Loucy (cell line): ENCODE data around the gene APOBEC3G.
A peak's percentile ranks its signal among the peaks of the same experiment; 100 is the strongest.
"Not testable (repeated sequence)": the region's sequence is repeated elsewhere in the genome, so short reads cannot be mapped to it uniquely, and the experiment has no call there.

ENCODE experiments used
- H2AFZ ChIP-seq: fragments of 200-600 bp; sonication (generic); 2 replicates; pipeline ENCODE4 v1.6.0; 2016; ENCODE audit warnings: antibody characterized with exemption, mild to moderate bottlenecking, low read length, moderate library complexity
- H3F3A ChIP-seq: fragments of 200-600 bp; 2 replicates; pipeline ENCODE4 v1.6.0; 2016; ENCODE audit warnings: antibody characterized with exemption, low read depth, mild to moderate bottlenecking
- H3K27me3 ChIP-seq: fragments of 200-600 bp; sonication (generic); 2 replicates; pipeline ENCODE4 v1.6.1; 2014; ENCODE audit warnings: low read length, mild to moderate bottlenecking; ENCODE audit not compliant: insufficient read depth, poor library complexity, severe bottlenecking
- H3K36me3 ChIP-seq: fragments of 200-600 bp; sonication (generic); 2 replicates; pipeline ENCODE4 v1.6.1; 2016; ENCODE audit warnings: low read length; ENCODE audit not compliant: insufficient read depth
- H3K4me1 ChIP-seq: fragments of 200-600 bp; sonication (generic); 2 replicates; pipeline ENCODE4 v1.5.1; 2014; ENCODE audit warnings: low read length, mild to moderate bottlenecking; ENCODE audit not compliant: insufficient read depth, poor library complexity, severe bottlenecking
- H3K4me2 ChIP-seq: fragments of 200-600 bp; sonication (generic); 2 replicates; pipeline ENCODE4 v1.6.0; 2014; ENCODE audit warnings: antibody characterized with exemption, low read length, low read depth, mild to moderate bottlenecking; ENCODE audit not compliant: poor library complexity, severe bottlenecking
- H3K4me3 ChIP-seq: fragments of 200-600 bp; sonication (generic); 2 replicates; pipeline ENCODE4 v1.5.1; 2014; ENCODE audit warnings: low read length, mild to moderate bottlenecking, mixed read lengths; ENCODE audit not compliant: poor library complexity, severe bottlenecking
- H3K79me2 ChIP-seq: fragments of 200-600 bp; sonication (generic); 2 replicates; pipeline ENCODE4 v1.6.1; 2014; ENCODE audit warnings: low read length; ENCODE audit not compliant: insufficient read depth
- H3K9ac ChIP-seq: fragments of 200-600 bp; sonication (generic); 2 replicates; pipeline ENCODE4 v1.6.0; 2014; ENCODE audit warnings: mild to moderate bottlenecking, low read depth, low read length, moderate library complexity; ENCODE audit not compliant: poor library complexity, severe bottlenecking
- H3K9me2 ChIP-seq: fragments of 200-600 bp; sonication (generic); replicated peaks from 2 replicates; pipeline ENCODE4 v1.6.1; 2016; ENCODE audit warnings: low read depth, low read length, mixed read lengths
- H3K9me3 ChIP-seq: fragments of 200-600 bp; sonication (generic); 2 replicates; pipeline ENCODE4 v1.6.1; 2014; ENCODE audit warnings: mild to moderate bottlenecking, antibody characterized with exemption, low read length, low read depth; ENCODE audit not compliant: insufficient read depth
- H4K20me1 ChIP-seq: fragments of 200-600 bp; sonication (generic); 2 replicates; pipeline ENCODE4 v1.6.0; 2014; ENCODE audit warnings: antibody characterized with exemption, low read length, mild to moderate bottlenecking; ENCODE audit not compliant: insufficient read depth, poor library complexity, severe bottlenecking
- EZH2phosphoT487 ChIP-seq: fragments of 200-600 bp; IDR thresholded peaks from 2 replicates; pipeline ENCODE4 v1.6.1; 2018; ENCODE audit warnings: antibody characterized with exemption, mild to moderate bottlenecking, moderate library complexity, borderline replicate concordance
- TF ChIP-seq, protein P1 (sequence below): fragments of 200-600 bp; sonication (generic); conservative IDR thresholded peaks from 2 replicates; pipeline ENCODE4 v1.5.1; 2014; ENCODE audit warnings: mild to moderate bottlenecking, antibody characterized with exemption, low read length

APOBEC3G gene

DNA sequence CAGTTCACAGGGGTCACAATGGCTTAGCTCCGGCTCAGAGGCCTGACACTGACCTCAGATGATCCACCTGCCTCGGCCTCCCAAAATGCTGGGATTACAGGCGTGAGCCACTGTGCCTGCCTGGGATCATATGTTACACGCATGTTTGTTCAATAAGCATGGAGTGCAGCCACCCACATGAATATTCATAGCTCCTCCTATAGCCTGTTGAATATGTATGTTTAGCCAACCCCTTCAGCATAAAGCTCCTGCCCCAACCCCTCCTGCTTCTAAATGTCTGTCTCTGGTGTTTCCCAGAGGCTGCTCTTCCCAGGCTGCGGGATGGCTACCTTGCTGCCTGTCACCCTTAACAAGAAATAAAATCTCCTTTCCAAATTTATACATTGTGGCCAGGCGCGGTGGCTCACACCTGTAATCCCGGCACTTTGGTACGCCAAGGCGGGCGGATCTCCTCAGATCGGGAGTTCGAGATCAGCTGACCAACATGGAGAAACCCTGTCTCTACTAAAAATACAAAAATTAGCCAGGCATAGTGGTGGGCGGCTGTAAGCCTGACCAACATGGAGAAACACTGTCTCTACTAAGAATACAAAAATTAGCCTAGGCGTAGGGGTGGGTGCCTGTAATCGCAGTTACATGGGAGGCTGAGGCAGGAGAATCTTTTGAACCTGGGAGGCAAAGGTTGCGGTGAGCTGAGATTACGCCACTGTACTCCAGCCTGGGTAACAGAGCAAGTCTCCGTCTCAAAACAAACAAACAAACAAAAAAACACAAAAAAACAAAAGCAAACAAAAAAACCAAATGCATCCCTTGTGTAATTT, 37.6 kb upstream of the APOBEC3G start:
- TF ChIP-seq, protein P1, sequence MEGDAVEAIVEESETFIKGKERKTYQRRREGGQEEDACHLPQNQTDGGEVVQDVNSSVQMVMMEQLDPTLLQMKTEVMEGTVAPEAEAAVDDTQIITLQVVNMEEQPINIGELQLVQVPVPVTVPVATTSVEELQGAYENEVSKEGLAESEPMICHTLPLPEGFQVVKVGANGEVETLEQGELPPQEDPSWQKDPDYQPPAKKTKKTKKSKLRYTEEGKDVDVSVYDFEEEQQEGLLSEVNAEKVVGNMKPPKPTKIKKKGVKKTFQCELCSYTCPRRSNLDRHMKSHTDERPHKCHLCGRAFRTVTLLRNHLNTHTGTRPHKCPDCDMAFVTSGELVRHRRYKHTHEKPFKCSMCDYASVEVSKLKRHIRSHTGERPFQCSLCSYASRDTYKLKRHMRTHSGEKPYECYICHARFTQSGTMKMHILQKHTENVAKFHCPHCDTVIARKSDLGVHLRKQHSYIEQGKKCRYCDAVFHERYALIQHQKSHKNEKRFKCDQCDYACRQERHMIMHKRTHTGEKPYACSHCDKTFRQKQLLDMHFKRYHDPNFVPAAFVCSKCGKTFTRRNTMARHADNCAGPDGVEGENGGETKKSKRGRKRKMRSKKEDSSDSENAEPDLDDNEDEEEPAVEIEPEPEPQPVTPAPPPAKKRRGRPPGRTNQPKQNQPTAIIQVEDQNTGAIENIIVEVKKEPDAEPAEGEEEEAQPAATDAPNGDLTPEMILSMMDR, result no peak
- TF ChIP-seq EZH2phosphoT487, result no peak
- peaks cover 26% of the 10 kb centered on the region for H3K4me1 ChIP-seq
- no peaks in the 10 kb centered on the region for H3K9me3 ChIP-seq
- no peaks in the 10 kb centered on the region for H3K36me3 ChIP-seq
- peaks cover 5% of the 10 kb centered on the region; the same call in 1 of the 2 replicates for H3F3A ChIP-seq
- H4K20me1 ChIP-seq, result no peaks in the 10 kb centered on the region
- peak overlapping the region; percentile 81 for H3K4me2 ChIP-seq
- H3K27me3 ChIP-seq, result no peaks in the 10 kb centered on the region
- peak overlapping the region; percentile 94 for H3K9ac ChIP-seq
- no peak overlapping the region for H2AFZ ChIP-seq
- peaks cover 36% of the 10 kb centered on the region for H3K79me2 ChIP-seq
- no peaks in the 10 kb centered on the region for H3K9me2 ChIP-seq
- H3K4me3 ChIP-seq, result peak overlapping the region; percentile 94

DNA sequence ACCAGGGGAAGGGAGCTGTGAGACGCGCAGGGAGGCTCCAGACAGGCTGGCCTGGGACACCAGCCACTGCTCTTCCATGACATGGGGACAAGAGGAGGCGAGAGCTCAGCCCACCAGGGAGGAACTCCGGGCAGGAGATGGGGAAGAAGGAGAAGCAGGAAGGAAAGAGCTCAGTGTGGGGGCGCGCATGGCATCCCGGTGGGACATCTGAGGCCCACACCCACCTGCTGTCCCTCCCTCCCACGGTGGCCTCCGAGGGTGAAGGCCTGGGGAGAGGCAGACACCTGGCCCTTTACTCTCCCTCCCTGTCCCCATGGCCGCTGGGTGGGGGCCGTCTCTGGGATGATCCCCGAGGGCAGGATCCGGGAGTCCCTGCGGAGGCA, 36.9 kb upstream of the APOBEC3G start:
- Histone ChIP-seq H3K79me2 (peaks cover 39% of the 10 kb centered on the region), H3K4me3 (peak overlapping the region; percentile 94), H3K9ac (peak overlapping the region; percentile 94), H3K4me2 (peak overlapping the region; percentile 81), H3K4me1 (peaks cover 28% of the 10 kb centered on the region)
- H3K9me3 ChIP-seq, H4K20me1 ChIP-seq, H3K36me3 ChIP-seq, H3K9me2 ChIP-seq, H2AFZ ChIP-seq, H3K27me3 ChIP-seq, H3F3A ChIP-seq: not testable (repeated sequence)

DNA sequence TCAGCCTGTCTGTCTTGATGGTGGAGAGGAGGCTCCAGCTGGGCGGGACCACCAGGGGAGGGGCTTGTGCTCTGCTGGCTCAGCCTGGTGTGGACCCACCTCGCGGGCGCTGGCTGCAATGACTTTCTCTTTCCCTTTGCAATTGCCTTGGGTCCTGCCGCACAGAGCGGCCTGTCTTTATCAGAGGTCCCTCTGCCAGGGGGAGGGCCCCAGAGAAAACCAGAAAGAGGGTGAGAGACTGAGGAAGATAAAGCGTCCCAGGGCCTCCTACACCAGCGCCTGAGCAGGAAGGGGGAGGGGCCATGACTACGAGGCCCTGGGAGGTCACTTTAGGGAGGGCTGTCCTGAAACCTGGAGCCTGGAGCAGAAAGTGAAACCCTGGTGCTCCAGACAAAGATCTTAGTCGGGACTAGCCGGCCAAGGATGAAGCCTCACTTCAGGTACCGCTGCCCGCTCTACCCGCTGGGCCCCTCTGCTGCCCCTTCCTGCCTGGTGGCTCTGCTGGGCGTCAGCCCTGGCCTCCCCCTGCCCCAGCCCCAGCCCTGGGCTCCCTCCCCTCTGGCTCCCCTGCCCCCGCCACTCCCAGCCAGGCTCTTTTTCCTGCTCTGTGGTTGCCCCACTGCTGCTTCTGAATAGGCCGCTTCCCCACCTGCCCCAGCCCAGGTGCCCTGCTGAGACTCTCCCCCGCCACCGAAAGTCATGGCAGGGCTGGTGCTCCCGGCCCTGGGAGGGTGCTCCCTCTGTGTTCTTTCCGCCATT, 36.4 kb upstream of the APOBEC3G start, which contains the start of gene APOBEC3F:
Gene APOBEC3F, plus strand, starts transcription at position 327 of the 759 bp plus-strand sequence. Its CDS starts 97 bp downstream, at position 424.
- Histone ChIP-seq H3K4me2 (peak within 1 kb of the TSS; percentile 84), H3K4me1 (peaks cover 33% of the 10 kb centered on the region), H3K4me3 (peak within 1 kb of the TSS; percentile 94), H3K79me2 (peaks cover 40% of the 10 kb centered on the region), H3K9ac (peak within 1 kb of the TSS; percentile 94), H2AFZ (0 out of 2 replicates have a peak within 1 kb of the TSS, but pooled peaks have one; percentile 52)
- H3K9me3 ChIP-seq, H3K27me3 ChIP-seq, H4K20me1 ChIP-seq, H3F3A ChIP-seq, H3K36me3 ChIP-seq, H3K9me2 ChIP-seq: not testable (repeated sequence)

DNA sequence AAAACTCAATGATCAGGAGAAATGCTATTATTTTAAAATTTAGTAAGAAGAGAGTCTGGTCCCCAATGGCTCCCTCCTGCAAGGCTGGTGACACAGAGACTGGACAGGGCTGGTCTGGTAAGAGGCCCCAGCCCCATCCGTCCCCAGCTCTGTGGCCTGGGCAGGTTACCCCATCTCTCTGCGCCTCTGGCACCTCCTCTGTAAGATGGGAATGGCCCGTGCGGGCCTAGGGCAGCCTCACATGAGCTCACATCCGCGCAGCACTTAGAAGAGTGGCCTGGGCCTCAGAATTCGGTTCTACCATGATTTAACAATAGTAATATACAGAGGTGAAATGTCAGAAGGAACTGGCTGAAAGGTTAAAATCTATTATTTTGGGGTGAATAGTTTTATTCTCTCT, 35.2 kb upstream of the APOBEC3G start:
- peak overlapping the region; percentile 84 for H3K4me2 ChIP-seq
- H3K9me2 ChIP-seq, result no peaks in the 10 kb centered on the region
- H3K27me3 ChIP-seq, result no peaks in the 10 kb centered on the region
- peaks cover 40% of the 10 kb centered on the region for H3K79me2 ChIP-seq
- H2AFZ ChIP-seq, result no peak overlapping the region
- H3K4me3 ChIP-seq, result peak overlapping the region; percentile 94
- H3K36me3 ChIP-seq, result no peaks in the 10 kb centered on the region
- H3K9ac ChIP-seq, result peak overlapping the region; percentile 94
- H3K4me1 ChIP-seq, result peaks cover 36% of the 10 kb centered on the region
- TF ChIP-seq, protein P1, result no peak
- no peak for TF ChIP-seq EZH2phosphoT487
- H3F3A ChIP-seq, result peaks cover 5% of the 10 kb centered on the region; the same call in 1 of the 2 replicates
- no peaks in the 10 kb centered on the region for H4K20me1 ChIP-seq
- no peaks in the 10 kb centered on the region for H3K9me3 ChIP-seq

DNA sequence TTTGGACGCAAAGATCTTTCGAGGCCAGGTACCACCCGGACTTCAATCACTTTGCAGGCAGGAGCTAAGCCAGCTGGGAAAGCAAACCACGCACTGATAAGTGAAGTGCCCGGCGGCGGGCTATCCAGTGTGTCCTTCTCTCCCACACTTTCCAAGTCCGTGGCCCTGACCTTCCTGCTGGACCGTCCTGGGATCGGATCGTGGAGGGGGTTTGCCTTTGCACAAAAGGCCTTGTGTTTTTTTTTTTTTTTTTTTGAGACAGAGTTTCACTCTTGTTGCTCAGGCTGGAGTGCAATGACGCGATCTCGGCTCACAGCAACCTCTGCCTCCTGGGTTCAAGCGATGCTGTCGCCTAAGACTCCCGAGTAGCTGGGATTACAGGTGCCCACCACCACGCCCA, 34.0 kb upstream of the APOBEC3G start:
- H3K4me2 ChIP-seq, result peak overlapping the region; percentile 84
- not testable (repeated sequence) for H3K9me2 ChIP-seq, H3K36me3 ChIP-seq, H2AFZ ChIP-seq, H4K20me1 ChIP-seq, H3K27me3 ChIP-seq, H3F3A ChIP-seq, H3K9me3 ChIP-seq
- peaks cover 34% of the 10 kb centered on the region for H3K4me1 ChIP-seq
- peak overlapping the region; percentile 94 for H3K9ac ChIP-seq
- peak overlapping the region; percentile 94 for H3K4me3 ChIP-seq
- peaks cover 40% of the 10 kb centered on the region for H3K79me2 ChIP-seq
